ENCODE results near the gene KRT9.
A peak's percentile ranks its signal among the peaks of the same experiment; 100 is the strongest.

The KRT9 gene

GRCh38 chr17:41530062-41531048 lies 41.5 kb downstream of the KRT9 start:
- Histone ChIP-seq H3K27ac (ENCODE audit: low read depth, low read length) (peak overlapping the region; percentile 79), H3K4me3 (ENCODE audit: low read depth in 1 of 2, low read length in 2 of 2) (peak overlapping the region in 1 of 2 donors; percentile 49), H3K9ac (ENCODE audit: low read depth in 1 of 2, low read length in 2 of 2) (peak overlapping the region; percentile 85 to 90), H3K27me3 (ENCODE audit: control insufficient read depth in 1 of 2, insufficient read depth in 2 of 2, low read length in 2 of 2) (peaks cover 3 to 16% of the 10 kb centered on the region in 2 donors), H3K4me1 (ENCODE audit: control insufficient read depth in 1 of 2, insufficient read depth in 2 of 2, low read length in 2 of 2) (peaks cover 28 to 29% of the 10 kb centered on the region in 2 donors), H3K9me3 (ENCODE audit: control insufficient read depth in 1 of 2, low read length in 2 of 2) (no peaks in the 10 kb centered on the region), H3K36me3 (ENCODE audit: control insufficient read depth in 1 of 2, insufficient read depth in 2 of 2, low read length in 2 of 2) (no peaks in the 10 kb centered on the region)

GRCh38 chr17:41529491-41529915 lies 42.4 kb downstream of the KRT9 start:
- Histone ChIP-seq H3K9me3 (ENCODE audit: control insufficient read depth in 1 of 2, low read length in 2 of 2) (no peaks in the 10 kb centered on the region), H3K4me1 (ENCODE audit: control insufficient read depth in 1 of 2, insufficient read depth in 2 of 2, low read length in 2 of 2) (peaks cover 34 to 36% of the 10 kb centered on the region in 2 donors), H3K9ac (ENCODE audit: low read depth in 1 of 2, low read length in 2 of 2) (peak overlapping the region; percentile 85 to 90), H3K4me3 (ENCODE audit: low read depth in 1 of 2, low read length in 2 of 2) (peak overlapping the region; percentile 23 to 49), H3K36me3 (ENCODE audit: control insufficient read depth in 1 of 2, insufficient read depth in 2 of 2, low read length in 2 of 2) (peaks cover 1 to 5% of the 10 kb centered on the region in 2 donors), H3K27ac (ENCODE audit: low read depth, low read length) (peak overlapping the region; percentile 79), H3K27me3 (ENCODE audit: control insufficient read depth in 1 of 2, insufficient read depth in 2 of 2, low read length in 2 of 2) (peaks cover 3 to 16% of the 10 kb centered on the region in 2 donors)

GRCh38 chr17:41528959-41529353 lies 42.9 kb downstream of the KRT9 start:
- Histone ChIP-seq H3K4me3 (ENCODE audit: low read depth in 1 of 2, low read length in 2 of 2) (peak overlapping the region; percentile 23 to 49), H3K27me3 (ENCODE audit: control insufficient read depth in 1 of 2, insufficient read depth in 2 of 2, low read length in 2 of 2) (peaks cover 3 to 16% of the 10 kb centered on the region in 2 donors), H3K36me3 (ENCODE audit: control insufficient read depth in 1 of 2, insufficient read depth in 2 of 2, low read length in 2 of 2) (peaks cover 4 to 9% of the 10 kb centered on the region in 2 donors), H3K9me3 (ENCODE audit: control insufficient read depth in 1 of 2, low read length in 2 of 2) (no peaks in the 10 kb centered on the region), H3K9ac (ENCODE audit: low read depth in 1 of 2, low read length in 2 of 2) (peak overlapping the region; percentile 85 to 90), H3K4me1 (ENCODE audit: control insufficient read depth in 1 of 2, insufficient read depth in 2 of 2, low read length in 2 of 2) (peaks cover 34 to 41% of the 10 kb centered on the region in 2 donors), H3K27ac (ENCODE audit: low read depth, low read length) (peak overlapping the region; percentile 79)

- Histone ChIP-seq H3K27ac (ENCODE audit: low read depth, low read length) (peak overlapping the region; percentile 90), H3K4me1 (ENCODE audit: control insufficient read depth in 1 of 2, insufficient read depth in 2 of 2, low read length in 2 of 2) (peaks cover 45 to 57% of the 10 kb centered on the region in 2 donors), H3K9me3 (ENCODE audit: control insufficient read depth in 1 of 2, low read length in 2 of 2) (no peaks in the 10 kb centered on the region), H3K27me3 (ENCODE audit: control insufficient read depth in 1 of 2, insufficient read depth in 2 of 2, low read length in 2 of 2) (peaks cover 3 to 16% of the 10 kb centered on the region in 2 donors), H3K36me3 (ENCODE audit: control insufficient read depth in 1 of 2, insufficient read depth in 2 of 2, low read length in 2 of 2) (peaks cover 4 to 17% of the 10 kb centered on the region in 2 donors), H3K9ac (ENCODE audit: low read depth in 1 of 2, low read length in 2 of 2) (peak overlapping the region; percentile 85 to 90), H3K4me3 (ENCODE audit: low read depth in 1 of 2, low read length in 2 of 2) (peak overlapping the region; percentile 80 to 83)
Measured at GRCh38 chr17:41527063-41528023, 44.5 kb downstream of the KRT9 start.

GRCh38 chr17:41524261-41524660 lies 47.6 kb downstream of the KRT9 start:
- Histone ChIP-seq H3K9ac (ENCODE audit: low read depth in 1 of 2, low read length in 2 of 2) (peak overlapping the region; percentile 20 to 25), H3K9me3 (ENCODE audit: control insufficient read depth in 1 of 2, low read length in 2 of 2) (no peaks in the 10 kb centered on the region), H3K4me1 (ENCODE audit: control insufficient read depth in 1 of 2, insufficient read depth in 2 of 2, low read length in 2 of 2) (peaks cover 55 to 69% of the 10 kb centered on the region in 2 donors), H3K4me3 (ENCODE audit: low read depth in 1 of 2, low read length in 2 of 2) (peak overlapping the region in 1 of 2 donors; percentile 4), H3K36me3 (ENCODE audit: control insufficient read depth in 1 of 2, insufficient read depth in 2 of 2, low read length in 2 of 2) (peaks cover 4 to 17% of the 10 kb centered on the region in 2 donors), H3K27me3 (ENCODE audit: control insufficient read depth in 1 of 2, insufficient read depth in 2 of 2, low read length in 2 of 2) (peaks cover 2 to 13% of the 10 kb centered on the region in 2 donors), H3K27ac (ENCODE audit: low read depth, low read length) (no peak overlapping the region)

GRCh38 chr17:41523787-41524186 lies 48.1 kb downstream of the KRT9 start:
- peaks cover 0 to 9% of the 10 kb centered on the region in 2 donors for H3K27me3 ChIP-seq (ENCODE audit: control insufficient read depth in 1 of 2, insufficient read depth in 2 of 2, low read length in 2 of 2)
- peak overlapping the region in 1 of 2 donors; percentile 4 for H3K4me3 ChIP-seq (ENCODE audit: low read depth in 1 of 2, low read length in 2 of 2)
- peaks cover 55 to 69% of the 10 kb centered on the region in 2 donors for H3K4me1 ChIP-seq (ENCODE audit: control insufficient read depth in 1 of 2, insufficient read depth in 2 of 2, low read length in 2 of 2)

GRCh38 chr17:41523225-41523593 lies 48.6 kb downstream of the KRT9 start:
- Histone ChIP-seq H3K27me3 (ENCODE audit: control insufficient read depth in 1 of 2, insufficient read depth in 2 of 2, low read length in 2 of 2) (peaks cover 0 to 6% of the 10 kb centered on the region in 2 donors), H3K27ac (ENCODE audit: low read depth, low read length) (no peak overlapping the region), H3K4me3 (ENCODE audit: low read depth in 1 of 2, low read length in 2 of 2) (peak overlapping the region in 1 of 2 donors; percentile 4), H3K9me3 (ENCODE audit: control insufficient read depth in 1 of 2, low read length in 2 of 2) (no peaks in the 10 kb centered on the region), H3K36me3 (ENCODE audit: control insufficient read depth in 1 of 2, insufficient read depth in 2 of 2, low read length in 2 of 2) (peaks cover 4 to 17% of the 10 kb centered on the region in 2 donors), H3K4me1 (ENCODE audit: control insufficient read depth in 1 of 2, insufficient read depth in 2 of 2, low read length in 2 of 2) (peaks cover 57 to 70% of the 10 kb centered on the region in 2 donors), H3K9ac (ENCODE audit: low read depth in 1 of 2, low read length in 2 of 2) (no peak overlapping the region)

More at GRCh38 chr17:41523787-41524186, 48.1 kb downstream of the KRT9 start:
- Histone ChIP-seq H3K36me3 (ENCODE audit: control insufficient read depth in 1 of 2, insufficient read depth in 2 of 2, low read length in 2 of 2) (peaks cover 4 to 17% of the 10 kb centered on the region in 2 donors), H3K9me3 (ENCODE audit: control insufficient read depth in 1 of 2, low read length in 2 of 2) (no peaks in the 10 kb centered on the region), H3K27ac (ENCODE audit: low read depth, low read length) (no peak overlapping the region), H3K9ac (ENCODE audit: low read depth in 1 of 2, low read length in 2 of 2) (peak overlapping the region in 1 of 2 donors; percentile 20)

GRCh38 chr17:41522301-41523224 lies 49.3 kb downstream of the KRT9 start:
- H3K27ac ChIP-seq (ENCODE audit: low read depth, low read length) = peak overlapping the region; percentile 79
- H3K27me3 ChIP-seq (ENCODE audit: control insufficient read depth in 1 of 2, insufficient read depth in 2 of 2, low read length in 2 of 2) = no peaks in the 10 kb centered on the region
- peaks cover 4 to 17% of the 10 kb centered on the region in 2 donors for H3K36me3 ChIP-seq (ENCODE audit: control insufficient read depth in 1 of 2, insufficient read depth in 2 of 2, low read length in 2 of 2)
- H3K9me3 ChIP-seq (ENCODE audit: control insufficient read depth in 1 of 2, low read length in 2 of 2) = no peaks in the 10 kb centered on the region
- peak overlapping the region; percentile 15 to 57 for H3K9ac ChIP-seq (ENCODE audit: low read depth in 1 of 2, low read length in 2 of 2)
- peaks cover 57 to 70% of the 10 kb centered on the region in 2 donors for H3K4me1 ChIP-seq (ENCODE audit: control insufficient read depth in 1 of 2, insufficient read depth in 2 of 2, low read length in 2 of 2)
- peak overlapping the region in 1 of 2 donors; percentile 13 for H3K4me3 ChIP-seq (ENCODE audit: low read depth in 1 of 2, low read length in 2 of 2)
